Measurements from ENCODE around the gene C22orf39.

DNA sequence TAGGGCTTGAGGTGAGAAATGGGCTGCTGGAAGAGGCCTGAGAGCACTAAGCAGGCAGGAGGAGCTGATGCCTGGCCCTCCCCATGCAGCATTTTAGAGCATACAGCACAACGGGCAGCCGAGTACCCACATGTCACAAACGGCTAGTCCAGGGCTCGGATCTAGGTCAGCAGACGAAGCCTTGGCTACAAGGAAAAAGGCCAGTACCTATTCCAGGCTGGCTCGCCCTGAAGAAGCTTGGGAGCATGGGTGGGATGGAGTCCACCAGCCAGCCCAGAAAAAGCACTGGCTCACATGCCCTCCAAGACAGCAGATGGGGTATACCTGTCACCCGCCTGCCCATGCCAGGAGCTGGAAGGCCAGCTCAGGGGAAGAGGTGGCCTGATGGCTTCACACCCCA, 21.9 kb upstream of the C22orf39 start:
- no peak for TF ChIP-seq POLR2A (IDR thresholded peaks at IDR 0.05)
- TF ChIP-seq, protein P1, sequence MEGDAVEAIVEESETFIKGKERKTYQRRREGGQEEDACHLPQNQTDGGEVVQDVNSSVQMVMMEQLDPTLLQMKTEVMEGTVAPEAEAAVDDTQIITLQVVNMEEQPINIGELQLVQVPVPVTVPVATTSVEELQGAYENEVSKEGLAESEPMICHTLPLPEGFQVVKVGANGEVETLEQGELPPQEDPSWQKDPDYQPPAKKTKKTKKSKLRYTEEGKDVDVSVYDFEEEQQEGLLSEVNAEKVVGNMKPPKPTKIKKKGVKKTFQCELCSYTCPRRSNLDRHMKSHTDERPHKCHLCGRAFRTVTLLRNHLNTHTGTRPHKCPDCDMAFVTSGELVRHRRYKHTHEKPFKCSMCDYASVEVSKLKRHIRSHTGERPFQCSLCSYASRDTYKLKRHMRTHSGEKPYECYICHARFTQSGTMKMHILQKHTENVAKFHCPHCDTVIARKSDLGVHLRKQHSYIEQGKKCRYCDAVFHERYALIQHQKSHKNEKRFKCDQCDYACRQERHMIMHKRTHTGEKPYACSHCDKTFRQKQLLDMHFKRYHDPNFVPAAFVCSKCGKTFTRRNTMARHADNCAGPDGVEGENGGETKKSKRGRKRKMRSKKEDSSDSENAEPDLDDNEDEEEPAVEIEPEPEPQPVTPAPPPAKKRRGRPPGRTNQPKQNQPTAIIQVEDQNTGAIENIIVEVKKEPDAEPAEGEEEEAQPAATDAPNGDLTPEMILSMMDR (IDR thresholded peaks at IDR 0.05): no peak

Measured in Peyer's patch (tissue), 4 donors.